ENCODE results near the gene PRPS1.

PRPS1 gene

GRCh38 chrX:107659768-107660167, 31.5 kb downstream of the PRPS1 start (continued):
- TF ChIP-seq ZNF580 (tag by site-specific recombination; IDR thresholded peaks at IDR 0.05) (no peak), ZNF776 (tag by site-specific recombination; IDR thresholded peaks at IDR 0.05; ENCODE audit: borderline replicate concordance) (no peak), ZNF366 (tag by site-specific recombination; conservative IDR thresholded peaks at IDR 0.05) (no peak), ZNF654 (tag by site-specific recombination; IDR thresholded peaks at IDR 0.05; ENCODE audit: low read depth) (peak; percentile 70), ZNF221 (tag by site-specific recombination; IDR thresholded peaks at IDR 0.05; ENCODE audit: borderline replicate concordance) (no peak)

GRCh38 chrX:107662145-107662544, 33.8 kb downstream of the PRPS1 start:
- POLR2A ChIA-PET, result no interaction called here

GRCh38 chrX:107662824-107663223, 34.5 kb downstream of the PRPS1 start:
- H3K27ac ChIP-seq (ENCODE audit: extremely low read depth, low read depth, low read length), result no peak overlapping the region
- peaks cover 0 to 10% of the 10 kb centered on the region in 2 experiments; a peak in 2 of 3 replicates for H3K36me3 ChIP-seq (ENCODE audit: control insufficient read depth in 2 of 2, insufficient read depth in 1 of 2, low read length in 2 of 2)
- no peaks in the 10 kb centered on the region for H3K4me1 ChIP-seq (ENCODE audit: control insufficient read depth, insufficient read depth, low read length)
- no peak overlapping the region for H3K4me3 ChIP-seq (ENCODE audit: low read depth, low read length)
- POLR2A ChIA-PET, result no interaction called here
- CTCF ChIA-PET, result interaction anchor here (0.6 to 9.0 kb wide), 5 partner anchors 11 to 641 kb away, joined by 4 to 155 read pairs (median 12); partner anchors contain the start of genes NCBP2L and TSC22D3
- H3K9me3 ChIP-seq (ENCODE audit: control insufficient read depth, insufficient read depth, low read depth, low read length), result no peaks in the 10 kb centered on the region
- TF ChIP-seq ZNF174 (tag by site-specific recombination; IDR thresholded peaks at IDR 0.05) (no peak), ZNF148 (tag by site-specific recombination; IDR thresholded peaks at IDR 0.05; ENCODE audit: borderline replicate concordance) (no peak), ZNF658 (tag by site-specific recombination; IDR thresholded peaks at IDR 0.05) (no peak), ZNF664 (tag by site-specific recombination; IDR thresholded peaks at IDR 0.05) (no peak), SALL2 (tag by site-specific recombination; IDR thresholded peaks at IDR 0.05; ENCODE audit: borderline replicate concordance) (no peak), SP7 (tag by site-specific recombination; IDR thresholded peaks at IDR 0.05) (no peak), MZF1 (tag by site-specific recombination; IDR thresholded peaks at IDR 0.05; ENCODE audit: borderline replicate concordance) (no peak), ZNF624 (tag by site-specific recombination; IDR thresholded peaks at IDR 0.05) (no peak), PRDM10 (tag by site-specific recombination; IDR thresholded peaks at IDR 0.05) (no peak), WT1 (tag by site-specific recombination; IDR thresholded peaks at IDR 0.05) (no peak), IKZF3 (tag by site-specific recombination; IDR thresholded peaks at IDR 0.05) (no peak), SCRT1 (tag by site-specific recombination; IDR thresholded peaks at IDR 0.05; ENCODE audit: borderline replicate concordance) (no peak)

More at GRCh38 chrX:107662145-107662544, 33.8 kb downstream of the PRPS1 start:
- peaks cover 0 to 10% of the 10 kb centered on the region in 2 experiments; a peak in 2 of 3 replicates for H3K36me3 ChIP-seq (ENCODE audit: control insufficient read depth in 2 of 2, insufficient read depth in 1 of 2, low read length in 2 of 2)
- H3K9me3 ChIP-seq (ENCODE audit: control insufficient read depth, insufficient read depth, low read depth, low read length), result no peaks in the 10 kb centered on the region
- CTCF ChIA-PET, result interaction anchor here (0.6 to 9.0 kb wide), 7 partner anchors 8 to 640 kb away, joined by 3 to 155 read pairs (median 5); partner anchors contain the start of genes NCBP2L and TSC22D3
- H3K4me3 ChIP-seq (ENCODE audit: low read depth, low read length), result no peak overlapping the region
- no peak overlapping the region for H3K27ac ChIP-seq (ENCODE audit: extremely low read depth, low read depth, low read length)
- no peak for TF ChIP-seq GFI1B (tag by site-specific recombination; IDR thresholded peaks at IDR 0.05)
- no peak for TF ChIP-seq ZNF350 (tag by site-specific recombination; IDR thresholded peaks at IDR 0.05)
- no peak for TF ChIP-seq SP3 (tag by site-specific recombination; IDR thresholded peaks at IDR 0.05)
- no peak for TF ChIP-seq ZNF529 (tag by site-specific recombination; IDR thresholded peaks at IDR 0.05; ENCODE audit: insufficient replicate concordance)
- no peak for TF ChIP-seq ZSCAN5A (tag by site-specific recombination; IDR thresholded peaks at IDR 0.05)
- no peak for TF ChIP-seq WT1 (tag by site-specific recombination; IDR thresholded peaks at IDR 0.05)
- TF ChIP-seq ZNF664 (tag by site-specific recombination; IDR thresholded peaks at IDR 0.05), result no peak
- no peak for TF ChIP-seq ZNF776 (tag by site-specific recombination; IDR thresholded peaks at IDR 0.05; ENCODE audit: borderline replicate concordance)
- no peak for TF ChIP-seq ZNF610 (tag by site-specific recombination; IDR thresholded peaks at IDR 0.05; ENCODE audit: borderline replicate concordance)
- no peak for TF ChIP-seq HOXA7 (CRISPR knock-in tag; IDR thresholded peaks at IDR 0.05; ENCODE audit: borderline replicate concordance)
- TF ChIP-seq ELK4 (IDR thresholded peaks at IDR 0.05; ENCODE audit: borderline replicate concordance, low read depth, low read length), result no peak
- H3K4me1 ChIP-seq (ENCODE audit: control insufficient read depth, insufficient read depth, low read length), result no peaks in the 10 kb centered on the region

Data from HEK293 (cell line).